PC-3 (cell line): ENCODE data around the gene TMEM218.

Experiments used
- EZH2 ChIP-seq: fragments of 300-600 bp; sonication (generic); IDR thresholded peaks from one replicate; pipeline ENCODE4 v1.6.1; 2017; ENCODE audit warnings: antibody characterized with exemption, mild to moderate bottlenecking, low read length; ENCODE audit not compliant: unreplicated experiment
- TF ChIP-seq, protein P1 (sequence below): fragments of 300-600 bp; sonication (generic); conservative IDR thresholded peaks from 2 replicates; pipeline ENCODE4 v1.5.1; 2017; ENCODE audit warnings: antibody characterized with exemption, low read depth, mild to moderate bottlenecking, low read length

DNA sequence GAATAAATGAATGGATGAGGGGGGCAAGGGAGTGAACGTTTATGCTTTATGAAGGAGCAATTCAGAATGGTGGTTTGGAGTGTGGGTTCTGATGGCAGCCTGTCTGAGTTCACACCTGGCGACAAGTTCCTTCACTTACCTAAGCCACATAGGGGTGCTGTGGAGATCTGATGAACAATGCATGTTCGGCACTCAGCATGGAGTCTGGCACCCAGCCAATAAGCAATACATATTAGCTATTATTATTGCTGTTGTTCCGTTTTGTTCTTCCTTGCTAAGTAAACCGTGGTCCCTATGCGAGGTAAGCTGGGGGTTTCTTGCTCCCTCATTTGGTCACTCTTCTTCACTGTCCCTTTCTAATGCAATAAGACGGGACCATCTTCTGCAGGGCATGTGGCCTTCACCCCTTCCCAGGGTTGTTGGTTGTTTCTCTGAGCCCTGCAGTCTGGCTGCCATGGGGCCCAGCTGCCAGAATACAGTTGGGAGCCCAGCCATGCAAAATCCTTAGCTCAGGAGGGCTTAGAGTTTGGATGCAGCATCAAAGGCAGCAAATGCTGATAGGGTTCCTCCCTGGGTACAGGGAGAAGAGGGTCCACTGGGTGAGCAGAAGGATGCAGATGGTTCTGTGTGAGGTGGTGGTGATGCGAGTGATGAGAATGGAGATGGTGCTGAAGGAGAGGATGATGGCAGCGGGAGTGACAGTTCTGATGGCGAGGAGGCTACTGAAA is 46.7 kb upstream of the TMEM218 start:
- TF ChIP-seq, protein P1, sequence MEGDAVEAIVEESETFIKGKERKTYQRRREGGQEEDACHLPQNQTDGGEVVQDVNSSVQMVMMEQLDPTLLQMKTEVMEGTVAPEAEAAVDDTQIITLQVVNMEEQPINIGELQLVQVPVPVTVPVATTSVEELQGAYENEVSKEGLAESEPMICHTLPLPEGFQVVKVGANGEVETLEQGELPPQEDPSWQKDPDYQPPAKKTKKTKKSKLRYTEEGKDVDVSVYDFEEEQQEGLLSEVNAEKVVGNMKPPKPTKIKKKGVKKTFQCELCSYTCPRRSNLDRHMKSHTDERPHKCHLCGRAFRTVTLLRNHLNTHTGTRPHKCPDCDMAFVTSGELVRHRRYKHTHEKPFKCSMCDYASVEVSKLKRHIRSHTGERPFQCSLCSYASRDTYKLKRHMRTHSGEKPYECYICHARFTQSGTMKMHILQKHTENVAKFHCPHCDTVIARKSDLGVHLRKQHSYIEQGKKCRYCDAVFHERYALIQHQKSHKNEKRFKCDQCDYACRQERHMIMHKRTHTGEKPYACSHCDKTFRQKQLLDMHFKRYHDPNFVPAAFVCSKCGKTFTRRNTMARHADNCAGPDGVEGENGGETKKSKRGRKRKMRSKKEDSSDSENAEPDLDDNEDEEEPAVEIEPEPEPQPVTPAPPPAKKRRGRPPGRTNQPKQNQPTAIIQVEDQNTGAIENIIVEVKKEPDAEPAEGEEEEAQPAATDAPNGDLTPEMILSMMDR, result no peak
- no peak for TF ChIP-seq EZH2
